Amniotic stem cell (primary cell): ENCODE results near the gene YES1.
"Not testable (repeated sequence)": the region's sequence is repeated elsewhere in the genome, so short reads cannot be mapped to it uniquely, and the experiment has no call there.

ENCODE experiments used
- DNase-seq: peaks from one replicate; lab custom pipeline; 2025; lab: John Stamatoyannopoulos, UW

YES1 gene

GRCh38 chr18:683531-683930, 128.5 kb downstream of the YES1 start:
- no peak for DNase-seq

GRCh38 chr18:682833-683232, 129.2 kb downstream of the YES1 start:
- no peak for DNase-seq

- DNase-seq = not testable (repeated sequence)
Observed at GRCh38 chr18:682416-682815, 129.6 kb downstream of the YES1 start.

- no peak for DNase-seq
Observed at GRCh38 chr18:681985-682384, 130.1 kb downstream of the YES1 start.

GRCh38 chr18:680392-680791, 131.7 kb downstream of the YES1 start:
- no peak for DNase-seq

- DNase-seq = no peak
Observed at GRCh38 chr18:679516-679915, 132.5 kb downstream of the YES1 start.

GRCh38 chr18:678482-679182, 133.4 kb downstream of the YES1 start:
- DNase-seq = no peak

GRCh38 chr18:677951-678381, 134.1 kb downstream of the YES1 start:
- DNase-seq = no peak

GRCh38 chr18:677145-677544, 134.9 kb downstream of the YES1 start:
- DNase-seq = no peak

GRCh38 chr18:676736-677135, 135.3 kb downstream of the YES1 start:
- DNase-seq = no peak

GRCh38 chr18:676069-676468, 136.0 kb downstream of the YES1 start:
- no peak for DNase-seq

- no peak for DNase-seq
Observed at GRCh38 chr18:675307-675706, 136.7 kb downstream of the YES1 start.

- DNase-seq = no peak
Observed at GRCh38 chr18:673769-674168, 138.3 kb downstream of the YES1 start.

- DNase-seq = no peak
Observed at GRCh38 chr18:673317-673716, 138.7 kb downstream of the YES1 start.
